Measurements from ENCODE around the gene MACROD2. TPM values are rescaled to one million over a fixed set of nuclear protein-coding genes. Genes with fewer than 3 reads are reported as not detected.
A peak's percentile ranks its signal among the peaks of the same experiment; 100 is the strongest.

Gene MACROD2
- total and polyA plus RNA-seq, 7 donors = 0.20 to 4.8 (median 0.87) TPM

GRCh38 chr20:15178581-15178980, 1183.3 kb downstream of the MACROD2 start:
- DNase-seq = no peak
- H3K4me3 ChIP-seq = no peak overlapping the region
- no peak for ATAC-seq
- H3K36me3 ChIP-seq (ENCODE audit: insufficient read depth in 1 of 2, low read depth in 1 of 2) = no peaks in the 10 kb centered on the region
- no peak for TF ChIP-seq CTCF (IDR thresholded peaks at IDR 0.05)
- no peaks in the 10 kb centered on the region for H3K9me3 ChIP-seq
- no peaks in the 10 kb centered on the region for H3K4me1 ChIP-seq
- H3K27ac ChIP-seq = no peak overlapping the region
- H3K27me3 ChIP-seq (ENCODE audit: insufficient read depth in 3 of 3, low read length in 2 of 3) = no peaks in the 10 kb centered on the region
- intact Hi-C loops (cut with DNase I) = no loop called here

- no peaks in the 10 kb centered on the region for H3K4me1 ChIP-seq
- H3K27me3 ChIP-seq (ENCODE audit: insufficient read depth in 3 of 3, low read length in 2 of 3) = no peaks in the 10 kb centered on the region
- DNase-seq (no peak), ATAC-seq (peak in 1 of 4 donors; percentile 53)
- no peak overlapping the region for H3K4me3 ChIP-seq
- TF ChIP-seq CTCF (IDR thresholded peaks at IDR 0.05) = no peak
- no peaks in the 10 kb centered on the region for H3K36me3 ChIP-seq (ENCODE audit: insufficient read depth in 1 of 2, low read depth in 1 of 2)
- 38 to 59% (median 38%) methylated on average over 2 of the region's 2 CpGs for WGBS, 3 donors
- no peak overlapping the region for H3K27ac ChIP-seq
- intact Hi-C loops (cut with DNase I) = no loop called here
- no peaks in the 10 kb centered on the region for H3K9me3 ChIP-seq
Observed at GRCh38 chr20:15179381-15179780, 1184.1 kb downstream of the MACROD2 start.

GRCh38 chr20:15179781-15180180, 1184.5 kb downstream of the MACROD2 start:
- intact Hi-C loops (cut with DNase I) = no loop called here
- DNase-seq (no peak), ATAC-seq (no peak)
- TF ChIP-seq CTCF (IDR thresholded peaks at IDR 0.05) = no peak
- Histone ChIP-seq H3K27ac (no peak overlapping the region), H3K4me1 (no peaks in the 10 kb centered on the region), H3K4me3 (no peak overlapping the region), H3K36me3 (ENCODE audit: insufficient read depth in 1 of 2, low read depth in 1 of 2) (no peaks in the 10 kb centered on the region), H3K9me3 (no peaks in the 10 kb centered on the region), H3K27me3 (ENCODE audit: insufficient read depth in 3 of 3, low read length in 2 of 3) (no peaks in the 10 kb centered on the region)
- 87 to 90% (median 88%) methylated on average over 3 of the region's 3 CpGs for WGBS, 3 donors

GRCh38 chr20:15185322-15185721, 1190.0 kb downstream of the MACROD2 start:
- ATAC-seq = no peak
- H3K4me3 ChIP-seq = no peak overlapping the region
- intact Hi-C loops (cut with DNase I) = no loop called here
- no peaks in the 10 kb centered on the region for H3K4me1 ChIP-seq
- no peak for TF ChIP-seq CTCF (IDR thresholded peaks at IDR 0.05)
- H3K36me3 ChIP-seq (ENCODE audit: insufficient read depth in 1 of 2, low read depth in 1 of 2) = no peaks in the 10 kb centered on the region
- H3K9me3 ChIP-seq = no peaks in the 10 kb centered on the region
- H3K27me3 ChIP-seq (ENCODE audit: insufficient read depth in 3 of 3, low read length in 2 of 3) = no peaks in the 10 kb centered on the region
- no peak overlapping the region for H3K27ac ChIP-seq
- DNase-seq = no peak
- 70 to 81% (median 72%) methylated on average over 3 of the region's 3 CpGs for WGBS, 3 donors

GRCh38 chr20:15185913-15186312, 1190.6 kb downstream of the MACROD2 start:
- no peaks in the 10 kb centered on the region for H3K9me3 ChIP-seq
- intact Hi-C loops (cut with DNase I) = no loop called here
- no peak for TF ChIP-seq CTCF (IDR thresholded peaks at IDR 0.05)
- H3K27me3 ChIP-seq (ENCODE audit: insufficient read depth in 3 of 3, low read length in 2 of 3) = no peaks in the 10 kb centered on the region
- 71 to 97% (median 78%) methylated on average over 2 of the region's 2 CpGs for WGBS, 3 donors
- H3K36me3 ChIP-seq (ENCODE audit: insufficient read depth in 1 of 2, low read depth in 1 of 2) = no peaks in the 10 kb centered on the region
- DNase-seq (no peak), ATAC-seq (no peak)
- H3K4me3 ChIP-seq = no peak overlapping the region
- no peaks in the 10 kb centered on the region for H3K4me1 ChIP-seq
- no peak overlapping the region for H3K27ac ChIP-seq

All from psoas muscle (tissue), 8 donors.